PC-3 (cell line): ENCODE measurements around the gene ARHGAP4. TPM values are rescaled to one million over a fixed set of nuclear protein-coding genes. Genes with fewer than 3 reads are reported as not detected.

ENCODE experiments used
- ATAC-seq: fragments of 200-7000 bp; cut with Tn5 transposase; 2 replicates; pipeline ENCODE4 v1.9.1; 2020; ENCODE audit warnings: mild to moderate bottlenecking, moderate library complexity
- BruUV-seq: library from RNA; stranded (reverse); fragments of 400-500 nt; replicated peaks from 2 replicates; lab custom pipeline; 2021; lab: Mats Ljungman, UMichigan
- CTCF ChIA-PET: fragments of 300-600 bp; sonication (Branson Sonifier 250); formaldehyde crosslinking; loops from one replicate; lab custom pipeline; 2022; ENCODE audit warnings: antibody characterized with exemption; lab: Charles Lee
- POLR2A ChIA-PET: fragments of 300-600 bp; sonication (Branson Sonifier 250); formaldehyde crosslinking; loops from one replicate; lab custom pipeline; 2022; ENCODE audit warnings: antibody characterized with exemption; ENCODE audit not compliant: unreplicated experiment; lab: Charles Lee
- DNase-seq: peaks from one replicate; pipeline ENCODE4 v3.0.0-alpha.2; 2015
- H2AFZ ChIP-seq: fragments of 300-600 bp; sonication (generic); 2 replicates; pipeline ENCODE4 v1.6.0; 2016; ENCODE audit warnings: antibody characterized with exemption, low read length
- H3F3A ChIP-seq: fragments of 300-600 bp; sonication (generic); one replicate; pipeline ENCODE4 v1.6.0; 2017; ENCODE audit warnings: antibody characterized with exemption, low read length, control low read depth, mild to moderate bottlenecking; ENCODE audit not compliant: unreplicated experiment
- H3K27ac ChIP-seq: fragments of 300-600 bp; sonication (generic); 2 replicates; pipeline ENCODE4 v1.5.1; 2016; ENCODE audit warnings: mild to moderate bottlenecking, low read length
- H3K27me3 ChIP-seq: fragments of 300-600 bp; sonication (generic); 2 replicates; pipeline ENCODE4 v1.6.1; 2016; ENCODE audit warnings: low read length, mixed read lengths
- H3K36me3 ChIP-seq: fragments of 300-600 bp; sonication (generic); 2 replicates; pipeline ENCODE4 v1.6.1; 2016; ENCODE audit warnings: low read depth, mixed run types, low read length, mixed read lengths
- H3K4me1 ChIP-seq: fragments of 300-600 bp; sonication (generic); 2 replicates; pipeline ENCODE4 v1.5.1; 2016; ENCODE audit warnings: low read length; ENCODE audit not compliant: insufficient read depth
- H3K4me2 ChIP-seq: fragments of 300-600 bp; sonication (generic); 2 replicates; pipeline ENCODE4 v1.6.0; 2016; ENCODE audit warnings: low read length
- H3K4me3 ChIP-seq: fragments of 300-600 bp; sonication (generic); 2 replicates; pipeline ENCODE4 v1.5.1; 2016; ENCODE audit warnings: mild to moderate bottlenecking, low read length, mixed read lengths
- H3K79me2 ChIP-seq: fragments of 300-600 bp; sonication (generic); 2 replicates; pipeline ENCODE4 v1.6.1; 2017; ENCODE audit warnings: low read length, mixed read lengths
- H3K9ac ChIP-seq: fragments of 300-600 bp; sonication (generic); 2 replicates; pipeline ENCODE4 v1.6.0; 2016; ENCODE audit warnings: mild to moderate bottlenecking, low read length
- H3K9me2 ChIP-seq: fragments of 300-600 bp; sonication (generic); replicated peaks from 2 replicates; pipeline ENCODE4 v1.6.1; 2016; ENCODE audit warnings: mixed run types, low read length, mixed read lengths
- H3K9me3 ChIP-seq: fragments of 300-600 bp; sonication (generic); 2 replicates; pipeline ENCODE4 v1.6.1; 2016; ENCODE audit warnings: low read length, mixed read lengths
- H4K20me1 ChIP-seq: fragments of 300-600 bp; sonication (generic); 2 replicates; pipeline ENCODE4 v1.6.1; 2016; ENCODE audit warnings: low read length, mixed read lengths
- CTCF ChIP-seq: fragments of 300-600 bp; sonication (generic); conservative IDR thresholded peaks from 2 replicates; pipeline ENCODE4 v1.5.1; 2017; ENCODE audit warnings: antibody characterized with exemption, low read depth, mild to moderate bottlenecking, low read length
- EZH2 ChIP-seq: fragments of 300-600 bp; sonication (generic); IDR thresholded peaks from one replicate; pipeline ENCODE4 v1.6.1; 2017; ENCODE audit warnings: antibody characterized with exemption, mild to moderate bottlenecking, low read length; ENCODE audit not compliant: unreplicated experiment
- EZH2phosphoT487 ChIP-seq: fragments of 300-600 bp; sonication (generic); IDR thresholded peaks from 2 replicates; pipeline ENCODE4 v1.6.1; 2018; ENCODE audit warnings: mild to moderate bottlenecking, antibody characterized with exemption, low read length, borderline replicate concordance
- intact Hi-C: fragments of 100-400 bp; cut with micrococcal nuclease; formaldehyde crosslinking; loops from 2 replicates; pipeline ENCODE4 v1.9.0; 2023
- total RNA-seq: library from RNA; depleted of rRNA; stranded (reverse); fragments of >200 nt; gene quantifications from 2 replicates; pipeline ENCODE4 v1.2.3, GENCODE V29; 2014

Gene ARHGAP4
- total RNA-seq, 1 experiment from 2014 or later = 4.6 TPM

GRCh38 chrX:153878345-153878744 is 47.7 kb downstream of the ARHGAP4 start:
- Histone ChIP-seq H3K4me3 (no peak overlapping the region), H3K9ac (no peak overlapping the region), H2AFZ (no peak overlapping the region), H3F3A (no peaks in the 10 kb centered on the region), H3K27ac (no peak overlapping the region), H3K4me2 (no peak overlapping the region), H4K20me1 (no peaks in the 10 kb centered on the region), H3K36me3 (no peaks in the 10 kb centered on the region), H3K9me3 (no peaks in the 10 kb centered on the region), H3K4me1 (no peaks in the 10 kb centered on the region), H3K27me3 (no peaks in the 10 kb centered on the region), H3K9me2 (no peaks in the 10 kb centered on the region), H3K79me2 (no peaks in the 10 kb centered on the region)
- ATAC-seq (no peak), DNase-seq (no peak)
- TF ChIP-seq CTCF (no peak), EZH2 (no peak), EZH2phosphoT487 (no peak)
- POLR2A ChIA-PET = no interaction called here
- CTCF ChIA-PET = interaction anchor here (0.5 kb wide), 1 partner anchor 32 kb away, joined by 13 read pairs; no protein-coding TSS in a partner anchor
- intact Hi-C loops = no loop called here
- no TSS peak for BruUV-seq

GRCh38 chrX:153877571-153878261 is 48.3 kb downstream of the ARHGAP4 start:
- Histone ChIP-seq H3K36me3 (no peaks in the 10 kb centered on the region), H4K20me1 (no peaks in the 10 kb centered on the region), H3K4me1 (no peaks in the 10 kb centered on the region), H3K27ac (no peak overlapping the region), H2AFZ (no peak overlapping the region), H3K9me2 (no peaks in the 10 kb centered on the region), H3K9me3 (no peaks in the 10 kb centered on the region), H3K79me2 (no peaks in the 10 kb centered on the region), H3K9ac (no peak overlapping the region), H3K4me2 (no peak overlapping the region), H3F3A (no peaks in the 10 kb centered on the region), H3K4me3 (no peak overlapping the region), H3K27me3 (no peaks in the 10 kb centered on the region)
- POLR2A ChIA-PET = no interaction called here
- TF ChIP-seq CTCF (no peak), EZH2 (no peak), EZH2phosphoT487 (no peak)
- ATAC-seq (no peak), DNase-seq (no peak)
- no TSS peak for BruUV-seq
- intact Hi-C loops = no loop called here
- CTCF ChIA-PET = no interaction called here

DNA sequence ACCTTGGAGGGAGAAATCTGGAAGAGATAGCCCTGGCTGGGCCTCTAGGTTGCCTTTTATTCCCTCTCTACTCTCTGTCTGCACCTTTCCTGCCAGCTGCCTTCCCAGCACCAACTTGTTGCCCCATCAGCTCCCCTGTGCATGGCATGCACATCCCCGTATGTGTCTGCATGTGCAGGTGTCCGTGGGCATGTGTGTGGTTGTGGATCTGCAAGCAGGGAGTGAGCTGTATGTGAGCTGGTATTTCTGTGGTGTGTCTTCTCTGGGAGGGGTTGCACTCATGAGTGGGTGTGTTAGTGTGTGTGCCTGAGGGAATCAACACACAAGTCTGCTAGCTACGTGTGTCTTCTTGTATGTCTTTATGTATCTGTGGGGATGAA is 50.0 kb downstream of the ARHGAP4 start:
- H3F3A ChIP-seq = no peaks in the 10 kb centered on the region
- H3K9me3 ChIP-seq = no peaks in the 10 kb centered on the region
- intact Hi-C loops = no loop called here
- ATAC-seq = no peak
- H3K4me3 ChIP-seq = no peak overlapping the region
- H2AFZ ChIP-seq = no peak overlapping the region
- H3K9ac ChIP-seq = no peak overlapping the region
- TF ChIP-seq CTCF (no peak), EZH2phosphoT487 (no peak), EZH2 (no peak)
- BruUV-seq = no TSS peak
- no peaks in the 10 kb centered on the region for H3K9me2 ChIP-seq
- H3K4me1 ChIP-seq = no peaks in the 10 kb centered on the region
- ChIA-PET POLR2A (no interaction called here), CTCF (no interaction called here)
- H3K4me2 ChIP-seq = no peak overlapping the region
- no peaks in the 10 kb centered on the region for H3K27me3 ChIP-seq
- H3K27ac ChIP-seq = no peak overlapping the region
- no peaks in the 10 kb centered on the region for H4K20me1 ChIP-seq
- no peaks in the 10 kb centered on the region for H3K36me3 ChIP-seq
- no peak for DNase-seq
- no peaks in the 10 kb centered on the region for H3K79me2 ChIP-seq
